ENCODE results near the gene ZNF414. TPM values are rescaled to one million over a fixed set of nuclear protein-coding genes. Genes with fewer than 3 reads are reported as not detected.
A peak's percentile ranks its signal among the peaks of the same experiment; 100 is the strongest.

ZNF414 gene
- total RNA-seq, 2 experiments from 2014 or later: 23.8 to 38.5 TPM

DNA sequence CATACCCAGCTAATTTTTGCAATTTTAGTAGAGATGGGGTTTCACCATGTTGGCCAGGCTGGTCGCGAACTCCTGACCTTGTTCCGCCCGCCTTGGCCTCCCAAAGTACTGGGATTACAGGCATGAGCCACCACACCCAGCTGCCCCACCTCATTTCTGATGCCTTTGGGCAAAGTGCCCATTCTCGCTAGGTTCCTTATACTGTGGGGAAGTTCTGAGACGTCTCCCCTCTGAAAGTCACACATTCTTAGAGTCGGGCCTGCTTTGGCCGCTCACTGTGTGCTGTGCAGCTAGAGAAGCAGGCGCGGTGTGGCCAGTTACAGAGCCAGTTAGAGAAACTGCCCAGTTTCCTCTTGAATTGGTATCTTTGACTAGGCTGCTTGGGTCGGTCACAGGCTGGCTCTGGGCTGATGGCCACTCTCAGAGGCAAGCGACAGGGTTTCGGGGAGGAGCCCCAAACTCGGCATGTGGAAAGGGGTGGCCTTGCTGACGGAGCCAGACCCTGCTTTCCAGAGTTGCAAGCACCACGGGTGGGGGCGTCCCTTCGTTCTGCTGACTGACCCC lies 29.6 kb downstream of the ZNF414 start:
- no peak for ATAC-seq
- H3K27ac Mint-ChIP-seq: peak overlapping the region; percentile 5
- no peak for DNase-seq
- H3K27me3 Mint-ChIP-seq: no peaks in the 10 kb centered on the region
- H3K4me3 Mint-ChIP-seq: no peak overlapping the region
- H3K9me3 Mint-ChIP-seq (ENCODE audit: low read depth): no peaks in the 10 kb centered on the region
- H3K4me1 Mint-ChIP-seq: peaks cover 55% of the 10 kb centered on the region
- CTCF ChIA-PET: interaction anchor here (1.0 kb wide), 1 partner anchor 14 kb away, joined by 3 read pairs; no protein-coding TSS in a partner anchor
- H3K36me3 Mint-ChIP-seq: peaks cover 59% of the 10 kb centered on the region

- DNase-seq (no peak), ATAC-seq (no peak)
- Mint-ChIP-seq H3K9me3 (ENCODE audit: low read depth) (no peaks in the 10 kb centered on the region), H3K27me3 (no peaks in the 10 kb centered on the region), H3K4me3 (no peak overlapping the region), H3K36me3 (peaks cover 58% of the 10 kb centered on the region), H3K4me1 (peaks cover 59% of the 10 kb centered on the region), H3K27ac (no peak overlapping the region)
- CTCF ChIA-PET: interaction anchor here (1.6 kb wide), 1 partner anchor 98 kb away, joined by 6 read pairs; no protein-coding TSS in a partner anchor
Measured at GRCh38 chr19:8483165-8483564, 30.8 kb downstream of the ZNF414 start.

- DNase-seq: no peak
- no peak for ATAC-seq
- CTCF ChIA-PET: interaction anchor here (0.7 to 1.6 kb wide), 3 partner anchors 11 to 98 kb away, joined by 3 to 6 read pairs (median 3); no protein-coding TSS in a partner anchor
- Mint-ChIP-seq H3K27me3 (no peaks in the 10 kb centered on the region), H3K4me1 (peaks cover 59% of the 10 kb centered on the region), H3K4me3 (no peak overlapping the region), H3K27ac (no peak overlapping the region), H3K36me3 (peaks cover 58% of the 10 kb centered on the region), H3K9me3 (ENCODE audit: low read depth) (no peaks in the 10 kb centered on the region)
Measured at GRCh38 chr19:8482696-8483095, 31.3 kb downstream of the ZNF414 start.

- H3K4me1 Mint-ChIP-seq: peaks cover 58% of the 10 kb centered on the region
- peak overlapping the region; percentile 70 for H3K27ac Mint-ChIP-seq
- H3K4me3 Mint-ChIP-seq: no peak overlapping the region
Measured at GRCh38 chr19:8481616-8482015, 32.4 kb downstream of the ZNF414 start.

DNA sequence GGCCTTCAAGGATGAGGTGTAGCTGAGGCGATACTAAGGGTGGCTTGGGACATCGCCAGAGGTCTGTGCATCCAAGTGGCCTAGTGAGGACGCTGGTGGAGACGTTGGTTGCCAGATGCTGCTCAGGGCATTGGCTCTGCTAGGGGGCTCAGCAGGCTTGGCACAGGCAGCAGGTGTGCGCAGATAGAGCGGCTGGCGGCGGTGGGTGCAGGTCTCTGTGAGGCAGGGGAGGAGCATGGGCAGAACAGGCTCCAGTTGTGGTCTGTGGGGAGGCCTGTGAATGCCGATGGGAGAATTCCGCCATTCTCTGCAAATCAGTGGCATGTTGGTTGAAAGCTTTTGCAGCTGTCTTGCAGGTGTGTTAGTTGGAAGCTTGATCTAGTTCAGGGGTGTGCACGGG lies 32.8 kb downstream of the ZNF414 start:
- H3K27ac Mint-ChIP-seq: peak overlapping the region; percentile 70
- peaks cover 57% of the 10 kb centered on the region for H3K4me1 Mint-ChIP-seq
- H3K27me3 Mint-ChIP-seq: no peaks in the 10 kb centered on the region
- no peak for ATAC-seq
- H3K9me3 Mint-ChIP-seq (ENCODE audit: low read depth): no peaks in the 10 kb centered on the region
- H3K4me3 Mint-ChIP-seq: no peak overlapping the region
- DNase-seq: no peak
- H3K36me3 Mint-ChIP-seq: peaks cover 55% of the 10 kb centered on the region
- CTCF ChIA-PET: interaction anchor here (1.0 kb wide), 1 partner anchor 106 kb away, joined by 3 read pairs; no protein-coding TSS in a partner anchor

More at GRCh38 chr19:8481616-8482015, 32.4 kb downstream of the ZNF414 start:
- Mint-ChIP-seq H3K9me3 (ENCODE audit: low read depth) (no peaks in the 10 kb centered on the region), H3K27me3 (no peaks in the 10 kb centered on the region), H3K36me3 (peaks cover 55% of the 10 kb centered on the region)
- ATAC-seq (no peak), DNase-seq (no peak)
- CTCF ChIA-PET: interaction anchor here (0.6 to 1.6 kb wide), 5 partner anchors 13 to 105 kb away, joined by 3 to 6 read pairs (median 3); no protein-coding TSS in a partner anchor

DNA sequence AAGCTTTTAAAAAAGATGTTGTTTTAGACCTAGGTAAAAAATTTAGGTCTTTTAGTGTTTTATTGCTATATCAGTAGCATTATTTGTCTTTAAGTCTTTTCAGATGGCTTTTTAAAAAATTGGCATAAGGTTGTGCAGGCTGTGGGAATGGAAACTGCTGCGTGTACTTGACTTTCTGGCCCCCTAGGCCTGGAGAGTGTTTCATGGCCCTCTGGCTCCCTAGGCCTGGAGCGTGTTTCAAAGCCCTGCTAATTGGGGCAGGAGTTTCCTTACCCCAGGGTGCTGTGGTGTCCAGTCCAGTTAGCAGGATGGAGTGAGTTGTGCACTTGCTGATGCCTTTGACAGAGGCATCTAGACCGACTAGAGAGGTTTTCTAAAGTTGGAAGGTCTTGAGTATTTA lies 35.4 kb downstream of the ZNF414 start:
- no peaks in the 10 kb centered on the region for H3K9me3 Mint-ChIP-seq (ENCODE audit: low read depth)
- H3K4me1 Mint-ChIP-seq: peaks cover 59% of the 10 kb centered on the region
- no peak overlapping the region for H3K4me3 Mint-ChIP-seq
- peak overlapping the region; percentile 54 for H3K27ac Mint-ChIP-seq
- CTCF ChIA-PET: interaction anchor here (0.9 to 3.4 kb wide), 4 partner anchors 8 to 125 kb away, joined by 3 to 16 read pairs (median 5); partner anchors contain the start of gene MYO1F
- no peak for DNase-seq
- H3K27me3 Mint-ChIP-seq: no peaks in the 10 kb centered on the region
- peaks cover 68% of the 10 kb centered on the region for H3K36me3 Mint-ChIP-seq
- no peak for ATAC-seq

DNA sequence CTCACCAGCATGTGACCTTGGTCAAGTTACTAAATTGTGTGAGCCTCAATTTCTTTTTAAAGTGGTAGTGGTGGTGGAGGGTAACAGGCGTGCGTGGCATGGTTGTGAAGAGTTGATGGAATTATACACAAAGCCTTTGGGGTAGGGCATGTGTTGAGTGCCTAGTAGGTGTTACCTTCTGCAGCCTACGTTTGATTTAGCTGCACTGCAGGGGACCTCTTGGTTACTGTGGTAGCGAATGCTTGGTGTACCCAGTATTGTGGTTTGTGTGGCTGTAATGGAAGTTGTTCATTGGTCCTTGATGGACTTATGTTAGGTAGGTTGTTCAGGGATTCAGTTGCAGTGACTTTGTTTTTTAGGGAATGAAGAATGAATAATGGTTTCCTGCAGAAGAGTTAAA lies 36.1 kb downstream of the ZNF414 start:
- Mint-ChIP-seq H3K4me3 (no peak overlapping the region), H3K27ac (peak overlapping the region; percentile 54), H3K9me3 (ENCODE audit: low read depth) (no peaks in the 10 kb centered on the region), H3K36me3 (peaks cover 68% of the 10 kb centered on the region), H3K4me1 (peaks cover 65% of the 10 kb centered on the region), H3K27me3 (no peaks in the 10 kb centered on the region)
- DNase-seq (no peak), ATAC-seq (no peak)
- CTCF ChIA-PET: interaction anchor here (2.2 to 3.4 kb wide), 2 partner anchors 9 to 100 kb away, joined by 7 to 16 read pairs; partner anchors contain the start of gene MYO1F

DNA sequence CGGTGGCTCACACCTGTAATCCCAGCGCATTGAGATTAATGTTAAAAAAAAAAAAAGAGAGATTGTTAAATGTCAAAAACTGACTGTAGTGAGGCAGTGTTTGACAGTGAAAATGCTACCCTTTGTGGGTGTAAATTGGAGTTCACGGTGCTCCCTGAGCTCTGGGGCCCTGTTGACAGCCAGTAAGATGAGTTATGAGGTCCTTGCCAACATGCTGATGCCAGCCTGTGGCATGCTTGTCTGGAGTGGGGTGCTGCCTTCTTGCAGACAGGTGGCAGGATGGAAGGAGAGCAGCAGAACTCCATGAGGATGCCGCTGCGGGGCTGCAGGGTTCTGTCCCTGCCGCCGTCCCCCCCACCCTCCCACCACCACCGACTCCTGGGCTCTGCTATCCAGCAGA lies 37.4 kb downstream of the ZNF414 start:
- Mint-ChIP-seq H3K27me3 (no peaks in the 10 kb centered on the region), H3K4me3 (no peak overlapping the region), H3K9me3 (ENCODE audit: low read depth) (no peaks in the 10 kb centered on the region), H3K27ac (peak overlapping the region; percentile 49), H3K4me1 (peaks cover 70% of the 10 kb centered on the region), H3K36me3 (peaks cover 64% of the 10 kb centered on the region)
- DNase-seq: no peak
- ATAC-seq: no peak
- CTCF ChIA-PET: interaction anchor here (1.2 kb wide), 1 partner anchor 14 kb away, joined by 4 read pairs; no protein-coding TSS in a partner anchor

GRCh38 chr19:8475005-8475404 lies 39.0 kb downstream of the ZNF414 start:
- Mint-ChIP-seq H3K36me3 (peaks cover 66% of the 10 kb centered on the region), H3K27me3 (no peaks in the 10 kb centered on the region), H3K27ac (peak overlapping the region; percentile 61), H3K9me3 (ENCODE audit: low read depth) (no peaks in the 10 kb centered on the region), H3K4me3 (no peak overlapping the region), H3K4me1 (peaks cover 66% of the 10 kb centered on the region)
- ATAC-seq (no peak), DNase-seq (no peak)
- CTCF ChIA-PET: interaction anchor here (0.7 to 1.2 kb wide), 2 partner anchors 13 kb away, joined by 4 read pairs; no protein-coding TSS in a partner anchor

DNA sequence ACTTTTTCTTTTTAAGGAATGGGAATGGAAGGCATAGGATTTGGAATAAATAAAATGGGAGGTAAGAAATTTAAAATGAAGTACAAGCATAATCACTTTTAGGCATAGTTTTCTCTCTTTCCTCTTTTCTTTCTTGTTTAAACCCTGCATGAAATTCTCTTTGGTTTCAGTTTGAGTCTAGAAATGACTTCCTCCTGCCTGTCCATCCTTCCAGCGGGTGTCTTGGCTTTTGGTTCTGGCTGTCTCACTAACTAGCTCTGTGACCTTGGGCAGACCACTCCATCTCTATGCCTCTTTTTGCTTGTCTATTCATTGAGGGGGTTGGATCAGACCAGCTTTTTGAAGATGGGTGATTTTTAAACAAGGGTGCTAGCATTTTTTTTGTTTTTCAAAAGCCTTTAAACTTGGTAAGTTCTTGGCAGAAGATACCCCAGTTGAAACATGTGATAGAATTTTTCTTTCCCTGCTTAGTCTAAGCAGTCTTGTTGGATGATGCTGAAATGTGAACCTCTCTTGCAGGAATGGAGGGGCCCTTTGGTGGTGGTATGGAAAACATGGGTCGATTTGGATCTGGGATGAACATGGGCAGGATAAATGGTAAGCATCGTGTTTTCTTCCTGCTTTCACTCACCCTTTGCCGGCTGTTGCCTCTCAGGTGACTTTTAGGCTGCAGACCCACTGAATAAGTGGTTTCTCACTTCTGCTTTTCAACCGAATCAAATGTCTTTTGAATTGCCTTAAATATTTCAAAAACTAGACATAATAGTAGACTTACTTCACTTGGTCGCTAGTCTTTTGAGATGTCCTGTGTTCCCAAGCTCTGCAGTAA lies 40.1 kb downstream of the ZNF414 start:
- Mint-ChIP-seq H3K27ac (peak overlapping the region; percentile 79), H3K9me3 (ENCODE audit: low read depth) (no peaks in the 10 kb centered on the region), H3K27me3 (no peaks in the 10 kb centered on the region), H3K4me1 (peaks cover 69% of the 10 kb centered on the region), H3K4me3 (peak overlapping the region; percentile 17), H3K36me3 (peaks cover 74% of the 10 kb centered on the region)
- CTCF ChIA-PET: interaction anchor here (0.7 to 1.1 kb wide), 5 partner anchors 11 to 106 kb away, joined by 3 to 5 read pairs (median 4); partner anchors contain the start of gene MARCHF2
- ATAC-seq: no peak
- no peak for DNase-seq

DNA sequence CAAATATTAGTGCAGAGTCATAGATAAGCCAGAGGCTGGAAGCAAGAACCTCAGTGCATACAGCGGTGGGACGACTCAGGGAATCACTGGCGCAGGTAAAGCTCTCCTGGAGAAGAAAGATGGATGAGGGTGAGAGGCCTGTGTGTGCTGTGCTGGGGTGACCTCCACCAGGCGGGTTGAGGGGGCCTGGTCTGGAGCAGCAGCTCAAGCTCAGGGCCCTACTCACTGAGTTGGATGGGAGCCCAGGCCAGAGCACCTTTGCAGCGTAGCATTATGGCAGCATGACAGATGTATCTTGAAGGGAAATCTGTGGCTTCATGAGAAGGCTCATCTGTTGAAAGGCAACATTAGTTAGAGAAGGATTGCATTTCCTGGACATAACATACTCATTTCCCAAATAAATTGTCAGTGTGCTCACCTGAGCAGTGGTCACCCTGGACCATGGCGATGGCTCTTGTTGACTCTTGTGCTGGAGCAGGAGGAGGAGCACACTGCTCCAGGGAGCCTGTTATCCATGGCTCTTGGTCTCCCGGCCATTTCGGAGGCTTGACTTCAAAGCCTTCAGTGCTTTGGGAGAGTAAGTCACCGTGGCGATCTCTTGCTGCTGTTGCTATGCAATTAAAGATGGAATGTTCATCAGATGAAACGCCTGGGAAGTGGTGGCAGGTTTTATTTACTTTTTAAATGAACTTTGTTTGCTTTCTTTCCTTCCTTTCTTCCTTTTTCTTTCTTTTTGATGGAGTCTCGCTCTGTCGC lies 44.2 kb downstream of the ZNF414 start:
- Mint-ChIP-seq H3K27me3 (no peaks in the 10 kb centered on the region), H3K9me3 (ENCODE audit: low read depth) (no peaks in the 10 kb centered on the region), H3K4me1 (peaks cover 55% of the 10 kb centered on the region), H3K4me3 (no peak overlapping the region), H3K27ac (no peak overlapping the region), H3K36me3 (peaks cover 78% of the 10 kb centered on the region)
- CTCF ChIA-PET: interaction anchor here (0.6 kb wide), 1 partner anchor 116 kb away, joined by 3 read pairs; no protein-coding TSS in a partner anchor
- ATAC-seq (peak; percentile 27), DNase-seq (no peak)

DNA sequence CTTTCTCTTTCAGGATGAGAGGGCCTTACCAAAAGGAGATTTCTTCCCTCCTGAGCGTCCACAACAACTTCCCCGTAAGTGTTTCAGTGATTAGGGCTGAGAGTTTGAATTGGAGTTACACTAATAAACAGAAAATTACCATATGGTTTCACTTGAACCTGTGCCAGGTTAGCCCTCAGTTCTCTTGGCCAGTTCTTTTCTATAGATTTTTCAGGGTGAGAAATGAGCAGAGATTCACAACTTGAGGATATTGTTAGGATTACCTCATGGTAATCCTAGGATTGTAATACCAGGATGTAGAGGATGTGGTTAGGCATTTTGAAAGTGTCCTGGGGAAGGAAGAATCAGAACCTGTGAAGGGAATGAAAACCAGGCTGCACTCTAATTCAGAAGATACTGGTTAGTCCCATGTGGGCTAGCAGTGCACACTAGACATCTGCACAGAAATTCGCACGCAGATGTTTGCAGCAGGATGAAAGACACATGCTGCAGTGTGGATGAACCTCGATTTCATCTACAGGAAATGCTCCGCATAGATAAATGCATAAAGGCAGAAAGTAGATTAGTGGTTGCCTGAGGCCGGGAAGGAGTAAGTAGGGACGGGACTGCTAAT lies 45.1 kb downstream of the ZNF414 start:
- no peaks in the 10 kb centered on the region for H3K27me3 Mint-ChIP-seq
- no peaks in the 10 kb centered on the region for H3K9me3 Mint-ChIP-seq (ENCODE audit: low read depth)
- H3K4me1 Mint-ChIP-seq: peaks cover 50% of the 10 kb centered on the region
- DNase-seq (no peak), ATAC-seq (no peak)
- CTCF ChIA-PET: no interaction called here
- H3K36me3 Mint-ChIP-seq: peaks cover 77% of the 10 kb centered on the region
- no peak overlapping the region for H3K4me3 Mint-ChIP-seq
- no peak overlapping the region for H3K27ac Mint-ChIP-seq

Data from activated CD8-positive, alpha-beta memory T cell treated with anti-CD3 and anti-CD28 coated beads, Interleukin-2, amount 10 ng/mL, durations not matched to agents 7 days and 5 days (primary cell).